GM12878 (cell line): Measurements from ENCODE around the gene RFC4. TPM values are rescaled to one million over a fixed set of nuclear protein-coding genes. Genes with fewer than 3 reads are reported as not detected.

Source experiments
- BCL11A ChIP-seq: IDR thresholded peaks from 2 replicates; pipeline ENCODE4 v1.6.1; 2011; ENCODE audit warnings: low read depth, low read length
- CREB1 ChIP-seq: IDR thresholded peaks from 2 replicates; pipeline ENCODE4 v1.6.1; 2012; ENCODE audit warnings: low read depth, mild to moderate bottlenecking, inconsistent platforms
- CUX1 ChIP-seq: IDR thresholded peaks from 2 replicates; pipeline ENCODE4 v1.6.1; 2012; ENCODE audit warnings: improper control_type of control experiment, low read depth, low read length; ENCODE audit not compliant: insufficient replicate concordance
- EP300 ChIP-seq, 2 experiments: fragments of 150-350 bp in 1 of 2; IDR thresholded peaks; 2 replicates each; pipeline ENCODE4 v1.6.1; 2011 to 2012; ENCODE audit warnings: low read depth in 2 of 2, low read length in 2 of 2, borderline replicate concordance in 1 of 2, improper control_type of control experiment in 1 of 2, inconsistent platforms in 1 of 2; ENCODE audit not compliant: control insufficient read depth in 1 of 2
- MXI1 ChIP-seq: fragments of 150-350 bp; IDR thresholded peaks from 2 replicates; pipeline ENCODE4 v1.6.1; 2011; ENCODE audit warnings: low read depth, mild to moderate bottlenecking, inconsistent platforms, low read length, improper control_type of control experiment
- PBX3 ChIP-seq: IDR thresholded peaks from 2 replicates; pipeline ENCODE4 v1.6.1; 2011; ENCODE audit warnings: mild to moderate bottlenecking, low read depth, low read length, moderate library complexity; ENCODE audit not compliant: insufficient replicate concordance
- RBBP5 ChIP-seq: fragments of 200-600 bp; sonication (generic); conservative IDR thresholded peaks from 2 replicates; pipeline ENCODE4 v1.6.1; 2016
- RCOR1 ChIP-seq: conservative IDR thresholded peaks from 2 replicates; pipeline ENCODE4 v1.6.1; 2012; ENCODE audit warnings: low read depth, low read length, improper control_type of control experiment
- RUNX3 ChIP-seq: IDR thresholded peaks from 2 replicates; pipeline ENCODE4 v1.6.1; 2012; ENCODE audit warnings: low read length, inconsistent platforms
- SIX5 ChIP-seq: IDR thresholded peaks from 2 replicates; pipeline ENCODE4 v1.6.1; 2011; ENCODE audit warnings: mild to moderate bottlenecking, low read depth, low read length, moderate library complexity; ENCODE audit not compliant: severe bottlenecking
- SMAD1 ChIP-seq: fragments of 450-650 bp; IDR thresholded peaks from 2 replicates; pipeline ENCODE4 v1.6.1; 2018; ENCODE audit warnings: mild to moderate bottlenecking, low read depth; ENCODE audit not compliant: partially characterized antibody
- SMAD5 ChIP-seq: IDR thresholded peaks from 2 replicates; pipeline ENCODE4 v1.6.1; 2016; ENCODE audit warnings: antibody characterized with exemption, low read depth
- SMARCA5 ChIP-seq: fragments of 450-650 bp; IDR thresholded peaks from 2 replicates; pipeline ENCODE4 v1.6.1; 2017; ENCODE audit warnings: mild to moderate bottlenecking
- SMC3 ChIP-seq: IDR thresholded peaks from 2 replicates; pipeline ENCODE4 v1.6.1; 2011; ENCODE audit warnings: low read length, improper control_type of control experiment, borderline replicate concordance
- TCF12 ChIP-seq: IDR thresholded peaks from 2 replicates; pipeline ENCODE4 v1.6.1; 2011; ENCODE audit warnings: low read depth, mild to moderate bottlenecking, low read length
- ZBTB33 ChIP-seq: fragments of 450-650 bp; IDR thresholded peaks from 2 replicates; pipeline ENCODE4 v1.6.1; 2017; ENCODE audit warnings: mild to moderate bottlenecking
- ZNF207 ChIP-seq: fragments of 450-650 bp; IDR thresholded peaks from 2 replicates; pipeline ENCODE4 v1.6.1; 2014; ENCODE audit warnings: antibody characterized with exemption, mild to moderate bottlenecking, borderline replicate concordance
- ZNF384 ChIP-seq: IDR thresholded peaks from 2 replicates; pipeline ENCODE4 v1.6.1; 2012; ENCODE audit warnings: low read depth, mild to moderate bottlenecking, low read length, improper control_type of control experiment, borderline replicate concordance
- polyA plus RNA-seq, 11 experiments: library from polyadenylated mRNA; depleted of rRNA in 4 of 11; unstranded in 6 of 11; stranded (reverse) in 5 of 11; fragments of >200 nt; fragmentation: Nextera tagmentation in 4 of 11; fragmentation: Illumina TruSeq in 1 of 11; extraction: Ambion mirVana in 4 of 11; extraction: Trizol in 1 of 11; gene quantifications; 1 replicate in 1 of 11; 2 replicates in 10 of 11; pipeline versions ENCODE4 v1.2.1 to v1.2.3, GENCODE V29; 2011 to 2016; ENCODE audit warnings: inconsistent platforms in 2 of 11, missing spikeins in 2 of 11, low read depth in 1 of 11
- total RNA-seq, 4 experiments: library from RNA; depleted of rRNA in 3 of 4; stranded (reverse); fragments of >200 nt in 3 of 4; fragmentation: Illumina TruSeq in 1 of 4; extraction: Trizol in 1 of 4; gene quantifications; 2 replicates each; pipeline versions ENCODE4 v1.2.1 to v1.2.3, GENCODE V29; 2013 to 2021

RFC4 gene
- total and polyA plus RNA-seq, 10 of the 15 experiments (the other 5 are each of a cell fraction or from before 2014, with no cell fraction given), result 49.1 to 144 (median 112) TPM

GRCh38 chr3:186806089-186807055 lies at the start of gene RFC4 (continued):
- no peak for TF ChIP-seq CUX1
- no peak for TF ChIP-seq RBBP5
- TF ChIP-seq PBX3, result no peak
- peak; percentile 18 for TF ChIP-seq SIX5
- TF ChIP-seq SMAD1, result no peak
- no peak for TF ChIP-seq SMC3
- peak; percentile 57 for TF ChIP-seq RUNX3
- TF ChIP-seq ZNF207, result no peak
- TF ChIP-seq SMARCA5, result 0 out of 2 replicates have a peak, but pooled peaks have one; percentile 53
- peak; percentile 82 for TF ChIP-seq SMAD5
- TF ChIP-seq MXI1, result peak; percentile 45
- 0 out of 2 replicates have a peak, but pooled peaks have one; percentile 9 for TF ChIP-seq TCF12
- TF ChIP-seq BCL11A, result no peak
- peak; percentile 94 for TF ChIP-seq CREB1
- TF ChIP-seq ZBTB33, result no peak
- TF ChIP-seq EP300 (IDR thresholded peaks at IDR 0.05; ENCODE audit: borderline replicate concordance in 1 of 2, control insufficient read depth in 1 of 2, low read depth in 2 of 2, low read length in 2 of 2), result no peak
- no peak for TF ChIP-seq ZNF384
- no peak for TF ChIP-seq RCOR1
